Mesenchymal stem cell (in vitro differentiated cells and primary cell): Measurements from ENCODE around the gene CIAO1.

Source experiments
- DNase-seq: peaks from one replicate; pipeline ENCODE4 v3.0.0-alpha.2; 2013
- H2AFZ ChIP-seq: one replicate; pipeline ENCODE4 v1.6.1; 2013; ENCODE audit warnings: low read depth, mild to moderate bottlenecking, control low read depth, inconsistent platforms, low read length, moderate library complexity
- H2AK5ac ChIP-seq: 2 replicates; pipeline ENCODE4 v1.6.1; 2013; ENCODE audit warnings: low read length, moderate library complexity, mild to moderate bottlenecking, inconsistent platforms; ENCODE audit not compliant: severe bottlenecking
- H2BK120ac ChIP-seq: one replicate; pipeline ENCODE4 v1.6.1; 2013; ENCODE audit warnings: low read depth, mild to moderate bottlenecking, inconsistent platforms, low read length, moderate library complexity
- H2BK12ac ChIP-seq, 2 experiments: one replicate each; pipeline ENCODE4 v1.6.1; 2013; ENCODE audit warnings: inconsistent platforms in 2 of 2, low read length in 2 of 2, mild to moderate bottlenecking in 2 of 2, moderate library complexity in 2 of 2, control low read depth in 1 of 2
- H2BK15ac ChIP-seq: one replicate; pipeline ENCODE4 v1.6.1; 2013; ENCODE audit warnings: mild to moderate bottlenecking, low read depth, inconsistent platforms; ENCODE audit not compliant: poor library complexity, severe bottlenecking
- H2BK5ac ChIP-seq: 2 replicates; pipeline ENCODE4 v1.6.1; 2013; ENCODE audit warnings: low read depth, mild to moderate bottlenecking, low read length, control low read depth, inconsistent platforms; ENCODE audit not compliant: poor library complexity, severe bottlenecking
- H3K14ac ChIP-seq, 2 experiments: one replicate each; pipeline ENCODE4 v1.6.1; 2013; ENCODE audit warnings: inconsistent platforms in 2 of 2, low read length in 2 of 2, control low read depth in 1 of 2, mild to moderate bottlenecking in 1 of 2, moderate library complexity in 1 of 2
- H3K18ac ChIP-seq, 2 experiments: one replicate each; pipeline ENCODE4 v1.6.1; 2013; ENCODE audit warnings: inconsistent platforms in 2 of 2, low read length in 2 of 2, control low read depth in 1 of 2, low read depth in 1 of 2, mild to moderate bottlenecking in 1 of 2
- H3K23ac ChIP-seq, 2 experiments: one replicate each; pipeline ENCODE4 v1.6.1; 2013; ENCODE audit warnings: inconsistent platforms in 2 of 2, low read length in 2 of 2, mild to moderate bottlenecking in 2 of 2, moderate library complexity in 2 of 2, control low read depth in 1 of 2
- H3K27ac ChIP-seq: 2 replicates; pipeline ENCODE4 v1.5.1; 2013; ENCODE audit warnings: mild to moderate bottlenecking, moderate library complexity, low read length, control low read depth, inconsistent platforms; ENCODE audit not compliant: poor library complexity, severe bottlenecking
- H3K27me3 ChIP-seq, 2 experiments: 2 replicates each; pipeline versions ENCODE4 v1.6.1 to v1.7.0; 2013; ENCODE audit warnings: low read length in 2 of 2, mild to moderate bottlenecking in 2 of 2, moderate library complexity in 2 of 2, control low read depth in 1 of 2, inconsistent platforms in 1 of 2; ENCODE audit not compliant: control insufficient read depth in 1 of 2, insufficient read depth in 1 of 2
- H3K36me3 ChIP-seq, 2 experiments: 2 replicates each; pipeline versions ENCODE4 v1.6.1 to v1.7.0; 2013; ENCODE audit warnings: low read length in 2 of 2, control low read depth in 1 of 2, inconsistent platforms in 1 of 2, low read depth in 1 of 2, mild to moderate bottlenecking in 1 of 2; ENCODE audit not compliant: insufficient read depth in 2 of 2, control insufficient read depth in 1 of 2
- H3K4ac ChIP-seq, 2 experiments: one replicate each; pipeline ENCODE4 v1.6.1; 2013; ENCODE audit warnings: inconsistent platforms in 2 of 2, low read length in 2 of 2, mild to moderate bottlenecking in 2 of 2, moderate library complexity in 2 of 2, control low read depth in 1 of 2, low read depth in 1 of 2
- H3K4me1 ChIP-seq: 2 replicates; pipeline ENCODE4 v1.6.1; 2013; ENCODE audit warnings: low read depth, low read length, control low read depth; ENCODE audit not compliant: control insufficient read depth, insufficient read depth
- H3K4me2 ChIP-seq: 2 replicates; pipeline ENCODE4 v1.6.1; 2013; ENCODE audit warnings: low read length, mild to moderate bottlenecking, inconsistent platforms; ENCODE audit not compliant: poor library complexity, severe bottlenecking
- H3K4me3 ChIP-seq, 2 experiments: 2 replicates each; pipeline versions ENCODE4 v1.5.1 to v1.7.0; 2013; ENCODE audit warnings: low read length in 2 of 2, mild to moderate bottlenecking in 2 of 2, control low read depth in 1 of 2, low read depth in 1 of 2; ENCODE audit not compliant: insufficient read depth in 1 of 2
- H3K79me1 ChIP-seq: replicated peaks from 2 replicates; pipeline ENCODE4 v1.6.1; 2013; ENCODE audit warnings: mild to moderate bottlenecking, control low read depth, low read length, inconsistent platforms; ENCODE audit not compliant: poor library complexity, severe bottlenecking
- H3K9ac ChIP-seq: 2 replicates; pipeline ENCODE4 v1.7.0; 2013; ENCODE audit warnings: mild to moderate bottlenecking, low read length, moderate library complexity
- H3K9me3 ChIP-seq: 2 replicates; pipeline ENCODE4 v1.7.0; 2013; ENCODE audit warnings: mild to moderate bottlenecking, low read length; ENCODE audit not compliant: control insufficient read depth
- H4K8ac ChIP-seq: one replicate; pipeline ENCODE4 v1.6.1; 2013; ENCODE audit warnings: inconsistent platforms, mild to moderate bottlenecking, low read length, moderate library complexity
- H4K91ac ChIP-seq: one replicate; pipeline ENCODE4 v1.6.1; 2013; ENCODE audit warnings: mild to moderate bottlenecking, low read length, inconsistent platforms
- WGBS: methylation state at CpG from one replicate; pipeline ENCODE4 v1.1.7; 2013; ENCODE audit warnings: mixed read lengths; 5-methylcytosine and 5-hydroxymethylcytosine counted together

The CIAO1 gene

DNA sequence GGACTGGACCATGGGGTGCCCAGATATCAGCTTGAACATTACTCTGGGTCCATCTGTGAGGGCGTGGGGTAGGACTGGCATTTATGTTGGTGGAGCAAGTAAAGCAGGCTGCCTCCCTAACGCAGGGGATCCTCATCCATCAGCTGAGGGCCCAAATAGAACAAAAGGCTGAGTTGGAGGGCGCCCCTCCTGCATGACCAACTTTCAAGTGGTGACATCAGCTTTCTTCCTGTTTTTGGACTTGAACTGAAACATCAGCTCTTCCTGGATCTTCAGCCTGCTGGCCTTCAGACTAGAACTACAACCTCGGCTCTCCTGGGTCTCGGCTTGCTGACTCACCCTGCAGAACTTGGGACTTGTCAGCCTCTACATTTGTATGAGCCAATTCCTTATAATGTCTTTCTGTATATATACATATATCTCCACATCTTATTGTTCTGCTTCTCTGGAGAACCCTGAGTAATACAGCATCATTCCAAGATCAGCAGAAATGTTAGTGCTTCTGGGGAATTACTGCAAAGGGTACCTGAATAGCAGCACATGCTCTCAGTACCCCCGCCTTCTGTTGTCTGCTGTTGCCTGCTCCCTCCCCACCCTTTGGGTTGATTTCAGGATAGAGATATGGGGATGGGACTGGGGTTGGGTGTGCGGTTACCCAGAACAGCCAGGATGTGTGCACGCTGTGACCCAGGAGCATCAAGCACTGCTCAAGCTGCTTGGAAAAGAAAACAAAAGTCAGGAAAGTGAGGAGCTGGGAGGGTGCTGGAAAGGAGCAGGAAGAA is 20.2 kb upstream of the CIAO1 start:
- H3K14ac ChIP-seq: peak overlapping the region in 1 of 2 experiments; percentile 53

DNA sequence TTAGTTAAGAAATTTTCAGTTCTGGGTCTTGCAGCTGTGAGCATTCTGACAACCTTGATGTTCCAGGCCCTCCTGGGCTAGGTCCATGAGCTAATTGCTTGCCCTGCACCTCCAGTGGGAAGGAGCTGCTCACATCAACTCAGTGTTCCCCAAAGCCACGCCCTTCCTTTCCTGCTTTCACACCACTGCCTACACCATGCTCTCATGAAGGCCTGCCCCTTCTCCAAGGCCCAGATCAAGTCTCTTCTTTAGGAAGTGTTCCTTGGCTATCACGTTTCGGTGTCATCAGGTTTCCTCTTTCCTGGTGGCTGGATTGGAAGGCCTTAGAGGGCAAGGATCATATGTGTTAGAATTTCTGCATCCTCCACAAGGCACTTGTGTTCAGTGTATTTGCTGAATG is 19.0 kb upstream of the CIAO1 start:
- no peak overlapping the region for H3K4me2 ChIP-seq
- H3K18ac ChIP-seq: no peak overlapping the region
- no peak overlapping the region for H3K4me3 ChIP-seq
- H2BK12ac ChIP-seq: peak overlapping the region in 1 of 2 experiments; percentile 39
- no peak overlapping the region for H2BK120ac ChIP-seq
- no peaks in the 10 kb centered on the region for H3K27me3 ChIP-seq
- H3K23ac ChIP-seq: no peak overlapping the region
- H3K36me3 ChIP-seq: peaks cover 11% of the 10 kb centered on the region in 2 experiments
- H2BK15ac ChIP-seq: no peak overlapping the region
- H4K8ac ChIP-seq: no peak overlapping the region
- H3K9me3 ChIP-seq: no peaks in the 10 kb centered on the region
- no peak for DNase-seq
- H2BK5ac ChIP-seq: no peak overlapping the region
- no peak overlapping the region for H3K14ac ChIP-seq
- WGBS: 89% methylated on average over 3 of the region's 3 CpGs
- no peak overlapping the region for H3K27ac ChIP-seq
- H3K4ac ChIP-seq: no peak overlapping the region
- no peak overlapping the region for H4K91ac ChIP-seq
- H3K9ac ChIP-seq: no peak overlapping the region
- H2AFZ ChIP-seq: no peak overlapping the region
- H3K4me1 ChIP-seq: peaks cover 5% of the 10 kb centered on the region
- no peak overlapping the region for H2AK5ac ChIP-seq
- peaks cover 3% of the 10 kb centered on the region for H3K79me1 ChIP-seq

More for the DNA sequence above, 20.2 kb upstream of the CIAO1 start:
- Histone ChIP-seq H3K4ac (no peak overlapping the region), H3K27ac (no peak overlapping the region), H4K91ac (no peak overlapping the region), H3K23ac (no peak overlapping the region), H2AK5ac (no peak overlapping the region), H3K27me3 (no peaks in the 10 kb centered on the region), H3K9ac (peak overlapping the region; percentile 4), H2AFZ (no peak overlapping the region), H2BK12ac (no peak overlapping the region), H3K4me1 (peaks cover 2% of the 10 kb centered on the region), H4K8ac (no peak overlapping the region), H3K9me3 (no peaks in the 10 kb centered on the region), H3K36me3 (peaks cover 4 to 11% of the 10 kb centered on the region in 2 experiments), H3K79me1 (peaks cover 3% of the 10 kb centered on the region), H2BK120ac (no peak overlapping the region), H3K18ac (no peak overlapping the region), H2BK15ac (no peak overlapping the region), H3K4me2 (no peak overlapping the region), H3K4me3 (no peak overlapping the region), H2BK5ac (no peak overlapping the region)
- 92% methylated on average over 7 of the region's 8 CpGs for WGBS
- DNase-seq: peak; percentile 32

DNA sequence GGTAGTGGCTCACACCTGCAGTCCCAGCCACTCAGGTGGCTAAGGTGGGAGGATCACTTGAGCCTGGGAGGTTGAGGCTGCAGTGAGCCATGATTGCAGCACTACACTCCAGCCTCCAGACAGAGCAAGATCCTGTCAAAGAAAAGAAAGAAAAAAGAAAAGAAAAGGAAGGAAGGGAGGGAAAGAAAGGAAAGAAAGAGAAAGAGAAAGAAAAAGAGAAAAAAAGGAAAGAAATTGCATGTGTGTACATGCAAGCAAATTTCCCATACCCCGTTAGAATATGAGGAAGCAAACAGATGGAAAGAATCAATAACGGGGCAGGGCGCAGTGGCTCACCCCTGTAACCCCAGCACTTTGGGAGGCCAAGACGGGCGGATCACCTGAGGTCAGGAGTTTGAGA is 18.1 kb upstream of the CIAO1 start:
- Histone ChIP-seq H4K91ac (no peak overlapping the region), H2AK5ac (no peak overlapping the region), H3K9ac (no peak overlapping the region), H4K8ac (no peak overlapping the region), H3K9me3 (no peaks in the 10 kb centered on the region), H3K4me3 (no peak overlapping the region), H3K79me1 (peaks cover 8% of the 10 kb centered on the region), H2BK5ac (no peak overlapping the region), H3K14ac (no peak overlapping the region), H3K27me3 (no peaks in the 10 kb centered on the region), H2AFZ (no peak overlapping the region), H2BK120ac (no peak overlapping the region), H3K23ac (no peak overlapping the region), H3K27ac (no peak overlapping the region), H3K4me2 (no peak overlapping the region), H2BK12ac (no peak overlapping the region), H3K4me1 (peaks cover 11% of the 10 kb centered on the region), H3K18ac (no peak overlapping the region), H3K4ac (no peak overlapping the region), H3K36me3 (peaks cover 20% of the 10 kb centered on the region in 2 experiments), H2BK15ac (no peak overlapping the region)
- WGBS: 95% methylated on average over 2 of the region's 5 CpGs
- DNase-seq: no peak

DNA sequence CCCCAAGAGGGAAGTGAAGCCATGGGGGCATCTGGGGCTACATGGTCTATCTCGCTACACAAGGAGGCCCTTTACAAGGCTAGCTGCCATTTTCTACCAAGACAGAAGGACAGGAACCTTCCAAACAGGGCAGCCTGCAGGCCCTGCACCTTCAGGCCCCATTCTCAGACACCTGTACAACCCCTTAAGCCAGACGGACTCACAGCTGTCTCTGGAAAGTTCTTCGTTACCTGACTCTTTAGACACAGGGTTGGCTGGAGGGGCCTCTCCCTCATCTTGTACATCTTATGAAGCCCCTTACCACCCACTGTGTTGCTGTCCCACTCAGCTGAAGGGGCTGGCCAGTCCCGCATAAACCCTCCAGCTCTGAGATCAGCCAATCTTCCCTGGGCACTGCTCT is 17.4 kb upstream of the CIAO1 start:
- peaks cover 11% of the 10 kb centered on the region for H3K4me1 ChIP-seq
- no peak overlapping the region for H2BK120ac ChIP-seq
- H3K27ac ChIP-seq: no peak overlapping the region
- H4K8ac ChIP-seq: no peak overlapping the region
- H3K79me1 ChIP-seq: peaks cover 11% of the 10 kb centered on the region
- 97% methylated on average over 3 of the region's 4 CpGs for WGBS
- no peak overlapping the region for H3K14ac ChIP-seq
- no peak overlapping the region for H3K9ac ChIP-seq
- no peaks in the 10 kb centered on the region for H3K27me3 ChIP-seq
- H3K9me3 ChIP-seq: no peaks in the 10 kb centered on the region
- H4K91ac ChIP-seq: no peak overlapping the region
- peaks cover 27 to 28% of the 10 kb centered on the region in 2 experiments for H3K36me3 ChIP-seq
- H2AFZ ChIP-seq: no peak overlapping the region
- H3K4ac ChIP-seq: no peak overlapping the region
- H2BK15ac ChIP-seq: no peak overlapping the region
- no peak overlapping the region for H2BK12ac ChIP-seq
- no peak overlapping the region for H2BK5ac ChIP-seq
- no peak overlapping the region for H3K23ac ChIP-seq
- no peak overlapping the region for H3K4me2 ChIP-seq
- no peak overlapping the region for H3K18ac ChIP-seq
- H2AK5ac ChIP-seq: no peak overlapping the region
- H3K4me3 ChIP-seq: no peak overlapping the region
- no peak for DNase-seq
